HG03342 (cell line): ENCODE data around the gene ARGLU1.

Experiments used
- ATAC-seq: cut with Tn5 transposase; IDR thresholded peaks from one replicate; pipeline ENCODE4 v1.9.1; 2021; ENCODE audit warnings: mild to moderate bottlenecking, moderate library complexity; ENCODE audit not compliant: unreplicated experiment

Gene ARGLU1

DNA sequence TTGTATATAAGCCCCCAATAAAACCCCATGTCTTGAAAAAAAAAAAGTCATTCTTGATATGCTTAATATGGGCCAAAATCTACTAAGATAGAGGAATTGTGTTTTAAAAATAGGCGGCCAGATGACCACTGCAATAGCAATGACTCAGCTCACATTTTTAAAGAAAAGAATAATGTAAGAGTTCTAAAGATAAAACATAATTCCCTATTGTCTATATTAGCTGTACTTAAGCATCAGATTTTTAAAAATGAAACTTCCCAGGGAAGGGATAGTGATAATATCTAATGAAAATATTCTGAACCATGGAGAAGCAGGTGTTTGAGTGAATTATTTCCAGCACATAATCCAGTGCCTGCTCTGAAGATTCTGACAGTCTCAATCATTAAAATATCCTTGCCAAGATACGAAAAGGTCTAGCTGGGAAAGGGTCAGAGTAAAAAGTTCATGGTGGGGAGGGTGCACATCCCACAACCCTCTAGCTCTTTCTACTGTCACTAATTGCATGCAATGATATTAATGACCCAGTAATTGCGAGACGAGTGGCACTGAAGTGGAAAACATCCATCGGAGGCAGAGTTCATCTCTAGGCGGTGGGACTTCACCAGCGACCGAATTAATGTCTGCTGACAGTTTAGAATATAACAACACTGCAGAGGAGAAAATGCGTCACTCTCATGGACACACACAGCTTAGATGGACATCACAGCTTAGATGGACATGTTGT is 64.0 kb downstream of the ARGLU1 start:
- ATAC-seq, result no peak

DNA sequence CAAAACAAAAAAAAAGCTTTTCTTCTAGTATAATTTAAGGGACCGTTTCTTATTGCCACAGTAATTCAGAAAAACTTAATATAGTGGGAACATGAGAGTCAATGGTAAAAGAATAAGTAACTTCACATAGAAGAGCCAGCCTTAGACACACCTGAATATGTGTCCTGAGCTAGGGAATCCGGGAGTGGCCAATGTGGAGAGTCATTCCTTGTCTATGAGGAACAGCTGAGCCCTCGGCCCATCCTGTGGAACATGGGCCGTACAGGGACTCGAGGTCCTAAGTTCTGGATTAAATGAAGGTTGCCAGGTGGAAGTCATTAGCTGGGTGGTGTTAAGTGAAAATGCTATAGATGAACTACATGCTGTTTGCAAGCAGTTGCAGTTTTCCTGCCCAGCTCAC is 64.7 kb downstream of the ARGLU1 start:
- ATAC-seq, result no peak

DNA sequence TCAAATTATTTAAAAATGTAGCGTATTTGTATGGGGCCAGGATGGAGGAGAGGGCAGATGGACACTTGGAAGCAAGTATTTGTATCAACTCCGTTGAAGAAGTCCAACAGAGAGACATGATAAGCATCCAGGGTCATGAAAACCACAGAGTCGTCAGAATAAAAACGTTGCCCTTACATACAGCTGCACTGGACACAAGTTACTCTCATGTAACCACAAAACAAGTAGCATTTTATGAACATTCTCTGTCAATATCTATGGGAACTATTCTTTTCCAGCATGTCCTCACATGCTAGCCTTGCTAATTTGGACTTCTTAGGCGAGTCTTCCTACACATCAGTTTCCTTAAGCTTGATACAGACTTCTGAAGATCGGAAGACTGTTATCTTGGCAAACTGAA is 67.5 kb downstream of the ARGLU1 start:
- no peak for ATAC-seq

DNA sequence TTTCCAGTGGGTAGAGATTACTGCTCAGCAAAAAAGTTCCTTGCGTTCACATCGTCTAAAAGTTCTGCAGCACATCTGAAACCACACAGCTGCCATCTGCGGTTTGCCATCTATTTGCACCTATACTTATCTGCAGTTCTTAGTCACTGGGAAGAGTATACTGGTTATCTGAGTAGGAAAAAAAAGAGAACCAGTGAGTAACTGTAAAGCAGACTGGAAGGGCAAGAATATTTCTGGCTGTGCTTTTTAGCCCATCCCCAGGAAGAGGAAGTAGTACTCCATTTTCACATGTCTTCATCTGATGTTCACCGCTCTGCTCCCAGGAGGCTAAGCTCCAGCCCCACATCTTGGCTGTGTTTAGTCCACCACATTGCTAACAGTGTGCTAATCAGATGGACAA is 68.0 kb downstream of the ARGLU1 start:
- peak; percentile 76 for ATAC-seq

DNA sequence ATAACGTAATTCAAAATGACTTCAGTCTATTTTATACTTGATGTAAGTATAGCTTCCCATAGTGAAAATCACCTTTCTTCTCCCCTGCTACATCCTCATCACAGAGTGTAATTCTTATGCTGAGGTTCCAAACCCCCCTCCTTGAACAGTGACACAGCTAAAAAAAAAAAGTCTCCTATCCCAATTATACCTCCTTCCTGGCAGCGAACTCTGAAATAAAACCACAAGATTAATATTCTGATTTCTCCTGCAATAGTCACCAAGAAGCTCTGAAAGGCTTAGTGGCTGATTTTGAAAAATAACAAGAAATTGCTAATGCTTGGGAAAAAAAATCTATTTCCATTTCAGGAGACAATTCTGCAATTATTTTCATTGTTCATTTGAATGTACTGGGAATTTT is 68.8 kb downstream of the ARGLU1 start:
- ATAC-seq, result no peak

DNA sequence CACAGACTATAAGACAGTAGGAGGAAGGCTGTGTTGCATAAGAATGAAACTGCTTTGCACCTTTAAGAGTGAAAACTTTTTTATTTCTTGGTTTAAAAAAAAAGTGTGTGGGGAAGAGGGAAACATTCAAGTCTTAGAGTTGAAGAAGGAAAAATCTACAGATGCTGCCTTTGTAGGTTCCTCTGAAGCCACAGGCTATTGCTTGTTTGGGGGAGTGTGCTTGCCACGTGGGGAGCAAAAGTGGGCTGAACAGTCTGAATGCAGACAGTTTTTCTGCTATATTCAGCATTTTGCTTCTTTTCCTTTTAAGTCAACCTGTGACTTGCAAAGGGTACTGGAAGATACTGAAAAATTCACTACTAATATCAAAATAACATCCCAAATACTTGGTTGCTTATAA is 69.4 kb downstream of the ARGLU1 start:
- ATAC-seq, result no peak

DNA sequence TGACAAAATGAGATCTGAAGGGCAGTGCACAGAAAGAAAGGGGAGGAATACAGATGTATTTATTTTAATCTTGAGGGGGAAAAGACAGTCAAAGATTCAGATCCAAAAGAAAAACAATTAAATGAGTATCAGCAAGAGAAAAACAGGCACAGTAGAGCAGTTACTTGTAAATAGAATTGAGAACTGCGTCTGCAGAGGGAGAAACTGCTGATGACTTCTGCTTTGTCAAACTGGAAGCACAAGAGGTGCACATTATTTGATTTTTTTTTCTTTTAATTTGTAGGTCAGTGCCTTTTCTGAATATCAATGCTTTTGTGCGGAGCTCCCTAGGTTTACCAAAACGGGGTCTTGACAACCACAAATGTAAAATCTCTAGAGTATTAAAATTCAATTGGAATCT is 69.8 kb downstream of the ARGLU1 start:
- no peak for ATAC-seq

DNA sequence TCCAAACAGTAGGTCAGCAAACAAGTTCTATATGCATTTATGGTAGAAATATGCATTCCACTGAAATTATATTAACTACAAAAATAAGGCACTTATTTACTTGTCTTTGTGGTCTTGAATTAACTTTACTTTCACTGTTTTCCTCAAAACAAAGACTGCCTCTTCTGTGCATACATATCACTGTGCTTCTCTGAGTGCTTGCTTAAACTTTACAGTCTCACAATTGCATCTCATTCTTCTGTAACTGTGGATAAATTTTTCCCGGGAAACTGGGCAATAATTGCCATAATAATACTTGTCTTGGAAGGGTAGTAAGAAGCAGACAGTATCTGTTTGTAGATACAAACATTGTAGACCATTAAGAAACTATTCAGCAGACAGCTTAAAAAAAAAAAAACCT is 70.9 kb downstream of the ARGLU1 start:
- ATAC-seq, result no peak

DNA sequence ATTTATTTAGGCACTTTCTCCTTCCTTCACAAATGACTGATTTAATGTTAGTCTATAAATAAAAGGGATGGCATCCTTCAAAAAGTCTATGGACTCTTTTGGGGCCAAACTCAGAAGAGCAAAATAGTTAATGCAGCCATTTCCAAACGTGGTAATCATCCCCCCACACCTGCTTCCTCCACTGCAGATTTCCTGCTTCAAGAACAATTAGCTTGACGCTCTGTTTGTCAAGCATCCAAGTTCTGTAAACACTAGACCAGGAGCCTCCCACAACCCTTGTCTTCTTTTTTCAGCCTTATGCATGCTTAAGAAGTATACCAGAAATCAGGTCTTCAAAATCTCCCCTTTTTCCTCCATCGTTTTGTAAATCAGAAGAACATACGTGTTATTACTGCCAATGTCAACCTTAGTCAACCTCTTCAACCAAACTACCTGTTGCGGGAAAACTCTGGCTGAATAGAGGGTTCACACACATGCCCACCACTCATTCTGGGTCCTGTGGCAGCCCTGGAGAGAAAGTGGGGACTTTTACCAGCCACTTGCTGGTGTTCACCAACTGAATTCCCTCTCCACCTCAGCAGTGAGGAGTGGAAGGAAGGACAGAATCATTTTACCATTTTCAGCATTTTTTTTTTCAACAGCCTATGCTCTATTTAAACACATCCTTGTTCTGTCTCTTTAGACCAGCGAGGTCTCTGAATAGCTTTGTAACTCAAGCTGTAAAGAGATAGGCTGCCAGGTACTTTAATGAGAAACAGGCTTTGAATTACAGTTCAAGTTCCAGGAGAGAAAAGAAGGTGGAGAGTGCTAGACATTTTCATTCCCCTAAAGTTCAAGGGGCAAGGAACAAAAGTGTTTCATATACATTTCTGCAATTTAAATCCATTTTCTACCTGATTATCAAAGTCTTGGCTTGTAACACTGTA is 71.6 kb downstream of the ARGLU1 start:
- ATAC-seq, result no peak

DNA sequence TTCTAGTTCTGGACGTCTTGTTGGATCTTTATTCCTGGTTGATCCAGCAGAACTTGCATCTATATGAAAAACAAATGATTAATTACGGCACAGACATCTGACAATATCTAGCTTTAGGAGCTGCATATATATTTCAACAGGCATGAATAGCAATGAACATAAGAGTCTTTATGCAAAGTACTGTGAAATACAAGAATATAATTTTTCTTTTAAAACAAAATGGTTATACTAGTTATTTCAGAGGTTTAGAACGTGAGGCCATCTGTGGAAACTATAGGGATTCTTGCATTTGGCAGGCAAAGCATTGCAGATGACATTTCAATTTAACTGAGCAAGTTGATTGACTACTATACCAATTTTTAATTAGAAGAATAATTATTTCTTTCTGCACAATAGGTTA is 73.0 kb downstream of the ARGLU1 start:
- ATAC-seq, result no peak

DNA sequence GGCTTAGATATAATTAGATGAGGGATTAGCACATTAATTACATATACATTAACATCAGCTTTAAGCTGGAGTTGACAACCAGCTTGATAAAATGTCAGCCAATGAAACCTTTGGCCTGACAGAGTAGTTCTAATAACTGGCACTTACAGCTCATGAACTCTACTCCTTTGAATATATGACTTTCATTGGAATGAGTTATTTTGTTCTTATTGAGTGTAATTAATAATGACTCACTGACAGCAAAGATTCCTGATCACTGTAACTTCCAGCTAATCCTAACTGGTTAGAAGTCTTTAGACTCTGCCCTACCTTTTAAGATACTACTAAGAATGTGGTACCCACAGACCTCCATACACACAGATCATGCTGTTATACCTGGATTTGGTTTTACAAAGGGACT is 73.4 kb downstream of the ARGLU1 start:
- ATAC-seq, result no peak

DNA sequence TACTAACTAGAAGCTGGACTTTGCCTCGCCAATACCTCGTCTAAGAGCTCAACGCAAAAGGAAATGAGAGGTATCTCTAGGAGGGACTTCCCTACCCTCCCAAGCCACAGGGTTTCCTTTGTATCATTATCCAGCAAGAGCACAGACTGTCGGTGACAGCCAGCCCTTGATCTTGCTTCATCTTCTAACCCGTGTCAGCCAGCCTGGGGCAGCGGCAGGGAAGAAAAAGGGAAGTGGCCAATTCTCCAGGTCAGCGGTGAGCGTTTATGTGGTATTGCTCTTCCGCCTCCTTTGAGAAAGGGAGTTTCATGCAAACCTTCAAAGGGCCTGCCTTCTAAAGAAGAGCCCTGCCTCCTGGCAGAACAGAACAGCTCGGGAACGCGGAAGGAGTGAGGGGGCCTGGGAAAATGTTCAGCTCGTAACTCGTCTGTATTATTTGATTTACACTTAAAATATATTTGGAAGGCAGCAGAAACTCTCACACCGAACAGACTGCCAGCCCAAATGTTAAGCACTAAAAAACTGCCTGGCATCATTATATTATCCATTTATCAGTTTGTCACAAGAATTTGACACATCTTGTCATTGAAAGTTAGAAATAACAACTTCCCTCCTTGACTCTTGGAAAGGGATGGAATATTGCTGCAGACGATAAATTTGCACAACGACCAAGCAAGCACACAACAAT is 74.3 kb downstream of the ARGLU1 start:
- peak; percentile 72 for ATAC-seq

DNA sequence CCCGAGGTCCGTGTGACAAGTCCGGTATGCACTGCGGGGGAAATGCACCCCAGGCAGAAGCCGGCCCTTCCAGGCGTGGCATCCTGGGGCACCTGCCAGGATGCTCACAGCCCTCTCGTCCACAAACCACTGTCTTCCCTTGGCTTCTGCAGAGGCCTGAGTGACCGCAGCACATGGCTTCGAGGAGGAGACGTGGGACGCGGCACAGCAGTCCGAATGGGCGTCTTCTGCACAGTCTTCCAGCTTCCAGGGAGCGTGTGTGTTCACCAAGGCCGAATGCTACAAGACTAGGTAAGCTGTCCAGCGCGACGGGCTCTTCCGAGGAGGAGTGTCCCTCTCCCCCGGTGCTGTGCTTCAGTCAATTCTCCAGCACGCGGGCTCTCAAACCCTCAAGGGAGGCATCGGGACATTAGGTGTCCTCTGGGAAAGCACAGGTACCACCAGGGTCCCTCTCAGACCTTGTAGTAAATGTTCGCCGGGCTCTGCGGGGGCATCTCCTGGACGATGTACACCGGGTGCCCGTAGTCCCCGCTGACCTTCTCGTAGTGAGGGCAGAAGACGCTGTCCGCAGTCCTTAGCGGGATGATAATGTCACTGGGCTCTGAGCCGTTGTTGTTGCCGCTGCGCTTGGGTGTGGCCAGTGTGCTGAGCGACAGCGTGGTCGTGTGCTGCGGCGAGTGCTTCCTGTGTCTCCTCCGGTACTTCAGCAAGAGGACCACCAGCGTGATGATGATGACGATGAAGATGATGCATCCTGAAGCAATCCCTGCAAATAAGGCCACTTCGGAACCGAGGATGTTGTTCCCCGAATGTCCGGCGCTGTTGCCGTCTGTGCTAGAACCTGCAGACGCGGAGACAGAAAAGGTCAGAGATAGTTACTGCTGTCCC is 75.1 kb downstream of the ARGLU1 start:
- ATAC-seq, result no peak

DNA sequence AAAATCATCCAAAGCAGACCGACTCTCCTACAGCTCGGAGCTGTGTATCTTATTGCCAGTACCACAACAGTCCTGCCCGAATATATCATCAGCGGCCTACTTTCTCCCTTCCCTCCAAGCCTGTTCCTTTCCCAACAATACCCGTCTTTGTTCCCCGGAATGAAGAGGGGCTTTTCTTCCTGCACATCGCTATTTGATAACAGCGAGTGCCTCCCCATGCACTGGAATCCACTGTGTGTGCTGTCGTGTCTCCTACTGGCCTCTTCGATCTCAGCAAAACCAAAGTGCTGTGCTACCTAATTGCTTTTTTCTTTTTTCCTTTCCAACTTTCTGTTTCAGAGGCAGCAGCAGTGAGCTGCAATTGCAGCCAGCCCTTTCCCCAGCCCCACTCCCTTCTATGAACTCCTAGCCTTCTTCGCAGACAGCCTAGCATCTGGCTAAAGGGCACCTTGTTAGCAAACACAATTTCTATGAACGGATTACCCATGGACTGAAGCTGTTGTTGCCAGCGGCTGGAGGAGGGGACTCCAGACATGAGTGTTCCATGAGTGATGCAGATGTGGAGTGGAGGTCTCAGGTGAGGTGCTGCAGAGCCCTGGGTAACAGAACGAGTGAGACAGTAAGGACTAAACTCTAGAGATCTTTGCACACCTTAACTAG is 75.9 kb downstream of the ARGLU1 start:
- no peak for ATAC-seq
